ENCODE measurements around the gene KRT78. TPM values are rescaled to one million over a fixed set of nuclear protein-coding genes. Genes with fewer than 3 reads are reported as not detected.
"Not testable (repeated sequence)": the region's sequence is repeated elsewhere in the genome, so short reads cannot be mapped to it uniquely, and the experiment has no call there.

The KRT78 gene
- polyA plus RNA-seq, 2 donors, result 633 to 1,998 TPM

DNA sequence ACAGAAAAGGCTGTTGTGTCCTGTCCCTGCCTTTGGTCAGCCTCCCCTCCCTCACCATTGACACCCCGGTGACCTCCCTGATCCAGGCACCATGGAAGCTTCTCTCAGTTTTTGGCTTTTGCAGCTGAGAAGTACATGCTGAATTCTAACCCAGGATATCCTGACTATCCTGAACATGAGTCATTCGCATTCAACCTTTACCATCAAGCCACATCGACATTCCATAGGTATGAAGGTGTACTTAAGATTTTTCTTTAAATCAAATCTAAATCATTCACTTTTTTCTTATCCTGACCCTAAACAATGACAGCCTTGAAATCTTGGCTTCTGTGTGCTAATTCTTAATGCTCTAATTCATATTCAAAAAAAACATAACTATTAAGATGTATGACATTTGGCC is 8.7 kb upstream of the KRT78 start:
- H3K27me3 ChIP-seq (ENCODE audit: control insufficient read depth in 1 of 2, insufficient read depth in 2 of 2, low read length in 2 of 2), result no peaks in the 10 kb centered on the region
- 58 to 68% methylated on average over 3 of the region's 3 CpGs for WGBS, 2 donors
- peak overlapping the region; percentile 58 to 79 for H3K27ac ChIP-seq (ENCODE audit: low read depth in 2 of 2, low read length in 1 of 2)
- no peak overlapping the region for H3K4me3 ChIP-seq (ENCODE audit: low read depth in 1 of 2, low read length in 2 of 2)
- no peaks in the 10 kb centered on the region for H3K36me3 ChIP-seq (ENCODE audit: control insufficient read depth in 2 of 2, insufficient read depth in 2 of 2, low read length in 1 of 2)
- H3K9me3 ChIP-seq (ENCODE audit: control insufficient read depth in 2 of 2, insufficient read depth in 1 of 2, low read depth in 1 of 2, low read length in 1 of 2), result no peaks in the 10 kb centered on the region
- H3K4me1 ChIP-seq (ENCODE audit: control insufficient read depth in 2 of 2, insufficient read depth in 2 of 2, low read length in 1 of 2), result peaks cover 2 to 22% of the 10 kb centered on the region in 2 donors

DNA sequence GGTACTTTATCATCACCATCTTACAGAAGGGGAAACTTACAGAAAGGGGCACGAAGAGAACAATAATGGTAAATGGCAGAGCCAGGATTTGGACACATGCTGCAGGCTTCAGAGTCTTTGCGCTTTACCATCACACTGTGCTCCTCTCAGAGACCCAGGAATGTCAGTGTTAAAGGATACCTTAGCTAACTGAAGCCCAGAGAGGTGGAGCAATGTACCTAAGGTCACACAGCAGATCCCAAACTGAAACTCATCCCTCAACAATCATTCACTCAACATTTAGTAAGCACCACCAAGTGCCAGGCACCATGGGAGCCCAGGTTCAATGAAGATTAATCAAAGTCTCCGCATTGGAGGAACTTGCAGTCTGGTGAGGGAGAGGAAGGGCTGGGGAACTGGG is 8.0 kb upstream of the KRT78 start:
- Histone ChIP-seq H3K9me3 (ENCODE audit: control insufficient read depth in 2 of 2, insufficient read depth in 1 of 2, low read depth in 1 of 2, low read length in 1 of 2) (no peaks in the 10 kb centered on the region), H3K27me3 (ENCODE audit: control insufficient read depth in 1 of 2, insufficient read depth in 2 of 2, low read length in 2 of 2) (no peaks in the 10 kb centered on the region), H3K4me3 (ENCODE audit: low read depth in 1 of 2, low read length in 2 of 2) (no peak overlapping the region), H3K4me1 (ENCODE audit: control insufficient read depth in 2 of 2, insufficient read depth in 2 of 2, low read length in 1 of 2) (peaks cover 2 to 18% of the 10 kb centered on the region in 2 donors), H3K27ac (ENCODE audit: low read depth in 2 of 2, low read length in 1 of 2) (peak overlapping the region; percentile 58 to 79), H3K36me3 (ENCODE audit: control insufficient read depth in 2 of 2, insufficient read depth in 2 of 2, low read length in 1 of 2) (no peaks in the 10 kb centered on the region)
- 92 to 93% methylated on average over 3 of the region's 3 CpGs for WGBS, 2 donors

DNA sequence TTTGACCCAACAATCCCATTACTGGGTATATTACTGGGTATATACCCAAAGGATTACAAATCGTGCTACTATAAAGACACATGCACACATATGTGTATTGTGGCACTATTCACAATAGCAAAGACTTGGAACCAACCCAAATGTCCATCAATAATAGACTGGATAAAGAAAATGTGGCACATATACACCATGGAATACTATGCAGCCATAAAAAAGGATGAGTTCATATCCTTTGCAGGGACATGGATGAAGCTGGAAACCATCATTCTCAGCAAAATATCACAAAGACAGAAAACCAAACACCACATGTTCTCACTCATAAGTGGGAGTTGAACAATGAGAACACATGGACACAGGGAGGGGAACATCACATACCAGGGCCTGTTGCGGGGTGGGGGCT is 7.3 kb upstream of the KRT78 start:
- H3K9me3 ChIP-seq (ENCODE audit: control insufficient read depth in 2 of 2, insufficient read depth in 1 of 2, low read depth in 1 of 2, low read length in 1 of 2); H3K27me3 ChIP-seq (ENCODE audit: control insufficient read depth in 1 of 2, insufficient read depth in 2 of 2, low read length in 2 of 2); H3K36me3 ChIP-seq (ENCODE audit: control insufficient read depth in 2 of 2, insufficient read depth in 2 of 2, low read length in 1 of 2); H3K4me3 ChIP-seq (ENCODE audit: low read depth in 1 of 2, low read length in 2 of 2); H3K27ac ChIP-seq (ENCODE audit: low read depth in 2 of 2, low read length in 1 of 2): not testable (repeated sequence)
- 84 to 96% methylated on average over 2 of the region's 2 CpGs for WGBS, 2 donors
- peaks cover 2 to 18% of the 10 kb centered on the region in 2 donors for H3K4me1 ChIP-seq (ENCODE audit: control insufficient read depth in 2 of 2, insufficient read depth in 2 of 2, low read length in 1 of 2)

DNA sequence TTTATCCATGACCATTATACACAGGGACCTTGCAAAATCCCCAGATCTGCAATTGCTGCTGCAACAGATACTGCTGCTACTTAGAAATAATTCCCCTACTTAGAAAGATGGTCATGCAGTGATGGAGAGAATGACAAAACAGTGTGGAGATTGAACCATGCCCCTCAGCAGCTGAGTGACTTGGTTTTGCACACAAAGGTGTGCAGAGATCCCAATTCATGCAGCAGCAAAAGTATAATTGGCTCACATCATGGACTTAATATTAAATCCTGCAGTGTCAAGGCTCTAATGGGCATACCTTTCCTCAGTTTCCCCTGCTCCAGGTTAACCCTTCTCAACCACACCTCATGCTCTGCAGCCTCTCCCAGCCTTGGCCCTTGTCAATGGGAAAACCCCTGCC is 3.0 kb upstream of the KRT78 start:
- H3K4me1 ChIP-seq (ENCODE audit: control insufficient read depth in 2 of 2, insufficient read depth in 2 of 2, low read length in 1 of 2), result peaks cover 0 to 23% of the 10 kb centered on the region in 2 donors
- no peak overlapping the region for H3K4me3 ChIP-seq (ENCODE audit: low read depth in 1 of 2, low read length in 2 of 2)
- no peaks in the 10 kb centered on the region for H3K36me3 ChIP-seq (ENCODE audit: control insufficient read depth in 2 of 2, insufficient read depth in 2 of 2, low read length in 1 of 2)
- H3K27me3 ChIP-seq (ENCODE audit: control insufficient read depth in 1 of 2, insufficient read depth in 2 of 2, low read length in 2 of 2), result no peaks in the 10 kb centered on the region
- no peaks in the 10 kb centered on the region for H3K9me3 ChIP-seq (ENCODE audit: control insufficient read depth in 2 of 2, insufficient read depth in 1 of 2, low read depth in 1 of 2, low read length in 1 of 2)
- H3K27ac ChIP-seq (ENCODE audit: low read depth in 2 of 2, low read length in 1 of 2), result no peak overlapping the region

DNA sequence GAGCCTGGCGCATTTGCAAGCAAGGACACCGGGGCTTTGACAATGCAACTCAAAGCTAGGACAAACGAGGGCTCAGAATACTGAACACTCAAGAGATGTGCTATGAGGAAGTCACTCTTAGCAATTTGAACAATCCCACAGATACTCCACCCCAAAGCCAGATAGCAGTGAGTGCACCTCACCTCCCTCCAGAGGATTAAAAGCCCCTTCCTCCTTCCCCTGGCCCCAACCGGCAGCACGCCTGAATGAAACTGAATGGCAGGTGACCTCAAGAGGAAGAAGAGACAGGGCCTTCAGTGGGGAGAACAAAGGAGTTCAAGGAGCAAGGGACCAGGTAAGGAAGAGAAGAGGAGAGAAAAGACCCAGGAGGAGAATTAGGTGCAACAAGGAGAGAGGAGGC is 1.9 kb upstream of the KRT78 start:
- Histone ChIP-seq H3K36me3 (ENCODE audit: control insufficient read depth in 2 of 2, insufficient read depth in 2 of 2, low read length in 1 of 2) (no peaks in the 10 kb centered on the region), H3K27ac (ENCODE audit: low read depth in 2 of 2, low read length in 1 of 2) (peak overlapping the region; percentile 45 to 81), H3K4me1 (ENCODE audit: control insufficient read depth in 2 of 2, insufficient read depth in 2 of 2, low read length in 1 of 2) (peaks cover 0 to 26% of the 10 kb centered on the region in 2 donors), H3K27me3 (ENCODE audit: control insufficient read depth in 1 of 2, insufficient read depth in 2 of 2, low read length in 2 of 2) (no peaks in the 10 kb centered on the region), H3K4me3 (ENCODE audit: low read depth in 1 of 2, low read length in 2 of 2) (no peak overlapping the region), H3K9me3 (ENCODE audit: control insufficient read depth in 2 of 2, insufficient read depth in 1 of 2, low read depth in 1 of 2, low read length in 1 of 2) (no peaks in the 10 kb centered on the region)
- 78 to 86% methylated on average over 5 of the region's 5 CpGs for WGBS, 2 donors

DNA sequence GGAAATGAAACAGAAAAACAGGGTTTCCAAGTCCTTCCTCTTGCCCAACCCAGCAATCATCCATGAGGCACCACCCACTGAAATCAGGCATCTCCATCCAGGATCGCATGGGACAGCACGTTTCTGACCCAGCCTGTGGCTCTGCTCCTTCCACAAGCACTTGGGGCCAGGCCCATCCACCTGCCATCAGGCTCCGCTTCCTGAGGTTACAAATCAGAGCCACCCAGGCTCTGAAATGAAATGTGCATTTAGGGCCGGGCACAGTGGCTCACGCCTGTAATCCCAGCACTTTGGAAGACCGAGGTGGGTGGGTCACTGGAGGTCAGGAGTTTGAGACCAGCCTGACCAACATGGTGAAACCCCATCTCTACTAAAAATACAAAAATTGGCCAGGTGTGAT is 717 bp upstream of the KRT78 start:
- H3K27me3 ChIP-seq (ENCODE audit: control insufficient read depth in 1 of 2, insufficient read depth in 2 of 2, low read length in 2 of 2), result no peaks in the 10 kb centered on the region
- H3K4me3 ChIP-seq (ENCODE audit: low read depth in 1 of 2, low read length in 2 of 2), result no peak overlapping the region
- peaks cover 0 to 1% of the 10 kb centered on the region in 2 donors for H3K36me3 ChIP-seq (ENCODE audit: control insufficient read depth in 2 of 2, insufficient read depth in 2 of 2, low read length in 1 of 2)
- H3K9me3 ChIP-seq (ENCODE audit: control insufficient read depth in 2 of 2, insufficient read depth in 1 of 2, low read depth in 1 of 2, low read length in 1 of 2), result peaks cover 0 to 1% of the 10 kb centered on the region in 2 donors
- peak overlapping the region; percentile 81 to 86 for H3K27ac ChIP-seq (ENCODE audit: low read depth in 2 of 2, low read length in 1 of 2)
- WGBS, 2 donors, result 78 to 91% methylated on average over 6 of the region's 6 CpGs
- H3K4me1 ChIP-seq (ENCODE audit: control insufficient read depth in 2 of 2, insufficient read depth in 2 of 2, low read length in 1 of 2), result peaks cover 0 to 27% of the 10 kb centered on the region in 2 donors

DNA sequence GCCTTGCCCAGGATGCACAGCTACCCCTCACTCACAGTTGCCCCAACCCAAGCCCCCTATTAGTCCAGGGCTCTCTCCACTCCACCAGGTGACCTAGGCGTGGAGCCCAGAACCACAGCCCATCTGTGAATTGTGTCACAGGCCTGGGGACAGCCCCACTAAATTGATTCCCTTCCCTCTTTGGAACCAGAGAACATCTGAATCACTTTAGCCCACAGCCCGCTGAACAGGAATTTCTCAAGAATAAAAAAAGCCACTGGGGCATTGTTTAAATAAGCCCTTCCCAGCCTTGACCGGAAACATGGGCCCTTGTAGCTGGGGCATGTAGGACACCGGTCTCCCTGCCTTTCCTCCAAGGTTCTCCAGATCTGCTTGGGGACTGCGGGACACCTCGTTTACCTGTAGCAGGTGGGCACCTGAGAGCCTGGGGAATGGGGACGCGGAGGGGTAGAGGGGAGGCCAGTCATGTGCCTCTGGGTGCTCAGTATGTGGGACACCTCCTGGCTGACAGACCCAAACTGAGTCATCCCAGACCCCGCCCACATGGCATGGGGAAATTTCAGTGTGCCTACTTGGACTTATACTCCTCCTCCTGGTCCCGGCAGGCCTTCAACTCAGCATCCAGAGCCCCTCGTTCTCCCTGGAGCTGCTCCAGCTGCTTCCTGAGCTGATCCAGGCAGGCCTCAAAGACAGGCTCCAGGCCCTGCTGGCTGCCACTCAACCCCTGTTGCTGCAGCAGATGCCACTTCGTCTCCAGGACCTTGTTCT is 1.3 kb downstream of the KRT78 start:
- Histone ChIP-seq H3K4me3 (ENCODE audit: low read depth in 1 of 2, low read length in 2 of 2) (peak overlapping the region; percentile 47 to 52), H3K4me1 (ENCODE audit: control insufficient read depth in 2 of 2, insufficient read depth in 2 of 2, low read length in 1 of 2) (peaks cover 0 to 24% of the 10 kb centered on the region in 2 donors), H3K36me3 (ENCODE audit: control insufficient read depth in 2 of 2, insufficient read depth in 2 of 2, low read length in 1 of 2) (peaks cover 0 to 5% of the 10 kb centered on the region in 2 donors), H3K27ac (ENCODE audit: low read depth in 2 of 2, low read length in 1 of 2) (peak overlapping the region; percentile 81 to 93), H3K27me3 (ENCODE audit: control insufficient read depth in 1 of 2, insufficient read depth in 2 of 2, low read length in 2 of 2) (no peaks in the 10 kb centered on the region), H3K9me3 (ENCODE audit: control insufficient read depth in 2 of 2, insufficient read depth in 1 of 2, low read depth in 1 of 2, low read length in 1 of 2) (peaks cover 0 to 2% of the 10 kb centered on the region in 2 donors)
- WGBS, 2 donors, result 60 to 71% methylated on average over 12 of the region's 12 CpGs

DNA sequence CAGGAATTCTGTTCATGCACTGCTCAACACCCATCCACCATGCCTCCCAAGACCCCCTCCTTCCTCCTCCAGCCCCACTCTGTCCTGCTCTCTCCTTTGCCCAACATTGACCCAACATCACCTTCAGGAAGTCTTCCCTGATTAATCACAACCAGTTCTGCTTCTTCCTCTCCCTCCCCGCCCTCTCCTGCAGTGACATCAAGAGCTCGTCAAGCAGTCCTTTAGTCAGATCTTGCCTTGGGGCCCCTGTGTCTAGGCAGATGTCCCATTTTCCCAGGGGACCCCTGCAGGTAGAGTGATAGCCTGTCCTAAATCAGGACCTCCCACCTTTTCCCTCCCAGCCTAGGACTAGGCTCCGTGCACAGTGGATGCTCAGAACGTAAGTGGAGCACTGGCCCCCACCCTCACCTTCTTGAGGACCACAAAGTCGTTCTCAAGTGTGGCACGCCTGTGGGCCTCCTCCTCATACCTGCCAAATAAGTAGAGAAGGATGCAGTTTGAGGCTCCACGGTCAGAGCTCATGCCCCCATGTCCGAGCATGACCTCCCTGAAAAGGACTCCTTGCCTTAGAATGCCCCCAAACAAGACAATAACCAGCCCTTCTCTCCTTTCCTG is 2.3 kb downstream of the KRT78 start:
- peaks cover 0 to 23% of the 10 kb centered on the region in 2 donors for H3K4me1 ChIP-seq (ENCODE audit: control insufficient read depth in 2 of 2, insufficient read depth in 2 of 2, low read length in 1 of 2)
- peak overlapping the region; percentile 81 to 93 for H3K27ac ChIP-seq (ENCODE audit: low read depth in 2 of 2, low read length in 1 of 2)
- H3K27me3 ChIP-seq (ENCODE audit: control insufficient read depth in 1 of 2, insufficient read depth in 2 of 2, low read length in 2 of 2), result no peaks in the 10 kb centered on the region
- peak overlapping the region; percentile 47 to 52 for H3K4me3 ChIP-seq (ENCODE audit: low read depth in 1 of 2, low read length in 2 of 2)
- WGBS, 2 donors, result 76 to 79% methylated on average over 8 of the region's 8 CpGs
- peaks cover 0 to 5% of the 10 kb centered on the region in 2 donors for H3K36me3 ChIP-seq (ENCODE audit: control insufficient read depth in 2 of 2, insufficient read depth in 2 of 2, low read length in 1 of 2)
- peaks cover 0 to 2% of the 10 kb centered on the region in 2 donors for H3K9me3 ChIP-seq (ENCODE audit: control insufficient read depth in 2 of 2, insufficient read depth in 1 of 2, low read depth in 1 of 2, low read length in 1 of 2)

DNA sequence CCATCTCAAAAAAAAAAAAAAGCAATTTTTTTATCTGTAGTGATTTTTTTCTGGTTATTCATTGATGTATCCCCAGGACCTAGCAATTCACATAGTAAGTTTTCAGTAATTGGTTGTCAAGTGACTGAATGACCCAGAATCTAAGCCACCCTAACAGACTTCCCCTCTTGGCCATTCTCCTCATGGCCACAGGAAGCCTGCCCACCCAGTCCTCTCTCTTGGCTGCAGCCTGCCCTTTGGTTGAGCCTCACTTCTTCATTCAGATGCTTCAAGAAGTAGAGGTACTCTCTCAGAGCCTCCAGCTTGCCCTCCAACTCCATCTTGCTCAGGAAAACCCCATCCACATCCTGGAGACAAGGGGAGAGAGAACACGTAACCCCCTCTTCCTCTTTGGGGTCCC is 2.8 kb downstream of the KRT78 start:
- Histone ChIP-seq H3K4me3 (ENCODE audit: low read depth in 1 of 2, low read length in 2 of 2) (peak overlapping the region in 1 of 2 donors; percentile 12), H3K36me3 (ENCODE audit: control insufficient read depth in 2 of 2, insufficient read depth in 2 of 2, low read length in 1 of 2) (peaks cover 0 to 5% of the 10 kb centered on the region in 2 donors), H3K27ac (ENCODE audit: low read depth in 2 of 2, low read length in 1 of 2) (peak overlapping the region in 1 of 2 donors; percentile 80), H3K9me3 (ENCODE audit: control insufficient read depth in 2 of 2, insufficient read depth in 1 of 2, low read depth in 1 of 2, low read length in 1 of 2) (peaks cover 0 to 2% of the 10 kb centered on the region in 2 donors), H3K4me1 (ENCODE audit: control insufficient read depth in 2 of 2, insufficient read depth in 2 of 2, low read length in 1 of 2) (peaks cover 0 to 21% of the 10 kb centered on the region in 2 donors), H3K27me3 (ENCODE audit: control insufficient read depth in 1 of 2, insufficient read depth in 2 of 2, low read length in 2 of 2) (no peaks in the 10 kb centered on the region)
- 82 to 89% methylated on average over 1 of the region's 1 CpG for WGBS, 2 donors

Data from esophagus (tissue), 2 donors.